DND-41 (cell line): Measurements from ENCODE around the gene GPR146.

ENCODE experiments used
- ATAC-seq: fragments of 200-7000 bp; cut with Tn5 transposase; 3 replicates; pipeline ENCODE4 v1.9.1; 2021; ENCODE audit warnings: low read depth; ENCODE audit not compliant: insufficient read depth
- DNase-seq: peaks from one replicate; pipeline ENCODE4 v3.0.0-alpha.2; 2020
- H2AFZ ChIP-seq: 2 replicates; pipeline ENCODE4 v1.6.0; 2012; ENCODE audit warnings: low read depth, low read length
- H3K27ac ChIP-seq: 2 replicates; pipeline ENCODE4 v1.5.1; 2012; ENCODE audit warnings: low read length, inconsistent platforms
- H3K27me3 ChIP-seq: fragments of 200-600 bp; sonication (generic); 2 replicates; pipeline ENCODE4 v1.6.0; 2012; ENCODE audit warnings: low read length, mild to moderate bottlenecking, inconsistent platforms; ENCODE audit not compliant: insufficient read depth, poor library complexity
- H3K36me3 ChIP-seq: 2 replicates; pipeline ENCODE4 v1.5.1; 2012; ENCODE audit warnings: low read length, inconsistent platforms; ENCODE audit not compliant: insufficient read depth
- H3K4me1 ChIP-seq: 2 replicates; pipeline ENCODE4 v1.5.1; 2012; ENCODE audit warnings: mild to moderate bottlenecking, low read length; ENCODE audit not compliant: insufficient read depth
- H3K4me2 ChIP-seq: 2 replicates; pipeline ENCODE4 v1.6.0; 2012; ENCODE audit warnings: mild to moderate bottlenecking, moderate library complexity, low read length, inconsistent platforms; ENCODE audit not compliant: insufficient read depth
- H3K4me3 ChIP-seq, 2 experiments: fragments of 200-600 bp in 1 of 2; shearing (Covaris generic) in 1 of 2; 2 replicates each; pipeline ENCODE4 v1.5.1; 2012 to 2016; ENCODE audit warnings: inconsistent platforms in 2 of 2, low read length in 2 of 2, mild to moderate bottlenecking in 2 of 2, low read depth in 1 of 2, moderate library complexity in 1 of 2
- H3K79me2 ChIP-seq: 2 replicates; pipeline ENCODE4 v1.6.0; 2012; ENCODE audit warnings: low read length, inconsistent platforms; ENCODE audit not compliant: insufficient read depth
- H3K9ac ChIP-seq: 2 replicates; pipeline ENCODE4 v1.6.0; 2012; ENCODE audit warnings: low read depth, mild to moderate bottlenecking, inconsistent platforms, low read length, moderate library complexity
- H3K9me3 ChIP-seq: 2 replicates; pipeline ENCODE4 v1.5.1; 2012; ENCODE audit warnings: low read length, moderate library complexity, mild to moderate bottlenecking, inconsistent platforms; ENCODE audit not compliant: insufficient read depth, severe bottlenecking
- H4K20me1 ChIP-seq: 2 replicates; pipeline ENCODE4 v1.6.0; 2012; ENCODE audit warnings: low read length; ENCODE audit not compliant: insufficient read depth
- EZH2 ChIP-seq: IDR thresholded peaks from 3 replicates; pipeline ENCODE4 v1.6.1; 2012; ENCODE audit warnings: borderline replicate concordance, low read depth, mild to moderate bottlenecking, moderate library complexity, low read length, inconsistent platforms; ENCODE audit not compliant: severe bottlenecking
- TF ChIP-seq, protein P1 (sequence below): IDR thresholded peaks from 2 replicates; pipeline ENCODE4 v1.5.1; 2012; ENCODE audit warnings: borderline replicate concordance, low read length, moderate library complexity, mild to moderate bottlenecking; ENCODE audit not compliant: poor library complexity, severe bottlenecking; ENCODE audit errors: extremely low read depth

GPR146 gene

DNA sequence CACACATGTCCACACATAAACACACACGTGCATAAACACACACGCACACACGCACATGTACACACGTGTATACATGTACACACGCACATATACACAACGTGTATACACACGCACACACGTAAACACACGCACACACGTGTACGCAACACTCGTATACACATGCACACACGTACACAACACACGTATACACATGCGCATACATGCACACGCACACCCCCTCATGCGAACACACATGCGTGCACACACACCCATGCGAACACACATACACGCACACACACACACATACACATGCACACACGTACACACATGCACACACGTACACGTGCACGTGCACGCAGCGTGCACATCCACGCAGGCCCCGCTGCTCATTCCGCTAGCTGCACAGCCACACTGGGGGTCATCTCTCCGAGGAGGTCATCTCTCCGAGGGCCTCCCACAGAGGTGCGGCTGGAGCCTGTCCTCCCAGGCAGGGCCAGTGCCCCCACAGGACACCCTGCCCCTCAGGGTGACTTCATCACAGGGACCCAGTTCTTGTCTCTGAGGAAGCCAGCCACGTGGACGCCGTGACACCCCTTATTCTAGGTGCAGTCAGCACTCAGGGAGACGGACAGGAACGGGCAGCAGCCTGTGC lies 35.5 kb upstream of the GPR146 start:
- no peak overlapping the region for H3K27ac ChIP-seq
- no peaks in the 10 kb centered on the region for H3K79me2 ChIP-seq
- no peak overlapping the region for H3K4me3 ChIP-seq
- no peak; the same call in 2 of the 3 replicates for ATAC-seq
- H3K9me3 ChIP-seq = no peaks in the 10 kb centered on the region
- TF ChIP-seq, protein P1, sequence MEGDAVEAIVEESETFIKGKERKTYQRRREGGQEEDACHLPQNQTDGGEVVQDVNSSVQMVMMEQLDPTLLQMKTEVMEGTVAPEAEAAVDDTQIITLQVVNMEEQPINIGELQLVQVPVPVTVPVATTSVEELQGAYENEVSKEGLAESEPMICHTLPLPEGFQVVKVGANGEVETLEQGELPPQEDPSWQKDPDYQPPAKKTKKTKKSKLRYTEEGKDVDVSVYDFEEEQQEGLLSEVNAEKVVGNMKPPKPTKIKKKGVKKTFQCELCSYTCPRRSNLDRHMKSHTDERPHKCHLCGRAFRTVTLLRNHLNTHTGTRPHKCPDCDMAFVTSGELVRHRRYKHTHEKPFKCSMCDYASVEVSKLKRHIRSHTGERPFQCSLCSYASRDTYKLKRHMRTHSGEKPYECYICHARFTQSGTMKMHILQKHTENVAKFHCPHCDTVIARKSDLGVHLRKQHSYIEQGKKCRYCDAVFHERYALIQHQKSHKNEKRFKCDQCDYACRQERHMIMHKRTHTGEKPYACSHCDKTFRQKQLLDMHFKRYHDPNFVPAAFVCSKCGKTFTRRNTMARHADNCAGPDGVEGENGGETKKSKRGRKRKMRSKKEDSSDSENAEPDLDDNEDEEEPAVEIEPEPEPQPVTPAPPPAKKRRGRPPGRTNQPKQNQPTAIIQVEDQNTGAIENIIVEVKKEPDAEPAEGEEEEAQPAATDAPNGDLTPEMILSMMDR = no peak
- no peak for TF ChIP-seq EZH2
- no peak for DNase-seq
- peaks cover 20% of the 10 kb centered on the region for H4K20me1 ChIP-seq
- no peaks in the 10 kb centered on the region for H3K36me3 ChIP-seq
- H3K9ac ChIP-seq = no peak overlapping the region
- no peak overlapping the region for H3K4me2 ChIP-seq
- H3K27me3 ChIP-seq = no peaks in the 10 kb centered on the region
- no peak overlapping the region for H2AFZ ChIP-seq
- no peaks in the 10 kb centered on the region for H3K4me1 ChIP-seq

DNA sequence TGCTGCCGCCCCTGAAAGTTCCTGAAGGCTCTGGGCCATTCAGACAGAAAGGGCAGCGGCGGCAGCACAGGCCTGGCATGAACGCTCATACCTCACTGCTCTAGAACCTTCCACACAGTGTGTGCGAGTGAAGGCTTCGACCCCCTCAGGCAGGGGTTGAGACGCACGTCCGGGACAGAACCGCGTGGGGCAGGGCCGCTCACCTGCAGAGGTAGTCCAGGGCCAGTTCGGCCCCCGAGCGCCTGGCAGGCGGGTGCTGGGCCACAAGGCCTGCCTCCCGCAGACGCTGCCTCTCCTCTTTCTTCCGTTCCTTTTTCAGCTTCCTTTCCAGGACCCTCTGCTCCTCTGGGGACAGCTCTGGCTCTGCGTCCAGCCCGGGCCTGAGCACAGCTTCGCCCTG lies 34.6 kb upstream of the GPR146 start:
- no peaks in the 10 kb centered on the region for H3K79me2 ChIP-seq
- no peak overlapping the region for H2AFZ ChIP-seq
- peaks cover 23% of the 10 kb centered on the region for H4K20me1 ChIP-seq
- H3K4me3 ChIP-seq = no peak overlapping the region
- H3K4me1 ChIP-seq = no peaks in the 10 kb centered on the region
- no peak for ATAC-seq
- TF ChIP-seq, protein P1 = no peak
- TF ChIP-seq EZH2 = no peak
- no peak overlapping the region for H3K4me2 ChIP-seq
- no peaks in the 10 kb centered on the region for H3K27me3 ChIP-seq
- H3K36me3 ChIP-seq = no peaks in the 10 kb centered on the region
- DNase-seq = no peak
- H3K9me3 ChIP-seq = no peaks in the 10 kb centered on the region
- no peak overlapping the region for H3K27ac ChIP-seq
- H3K9ac ChIP-seq = no peak overlapping the region

GRCh38 chr7:1010226-1010625 lies 34.1 kb upstream of the GPR146 start:
- DNase-seq (no peak), ATAC-seq (no peak)
- Histone ChIP-seq H3K4me3 (no peak overlapping the region), H3K79me2 (no peaks in the 10 kb centered on the region), H3K27ac (no peak overlapping the region), H3K4me1 (no peaks in the 10 kb centered on the region), H2AFZ (no peak overlapping the region), H4K20me1 (peaks cover 28% of the 10 kb centered on the region), H3K9ac (no peak overlapping the region), H3K36me3 (no peaks in the 10 kb centered on the region), H3K27me3 (no peaks in the 10 kb centered on the region), H3K4me2 (no peak overlapping the region), H3K9me3 (no peaks in the 10 kb centered on the region)
- TF ChIP-seq EZH2 = no peak
- TF ChIP-seq, protein P1 = no peak
